Keratinocyte (primary cell): Measurements from ENCODE around the gene ALOX15. TPM values are rescaled to one million over a fixed set of nuclear protein-coding genes. Genes with fewer than 3 reads are reported as not detected.
"Not testable (repeated sequence)": the region's sequence is repeated elsewhere in the genome, so short reads cannot be mapped to it uniquely, and the experiment has no call there.

ENCODE experiments used
- DNase-seq: peaks from one replicate; pipeline ENCODE4 v3.0.0-alpha.2; 2011; ENCODE audit warnings: low read depth, missing footprints, low spot score
- FAIRE-seq: peaks from 2 replicates; lab custom pipeline; 2011; peaks lifted over from hg19 to GRCh38; lab: Jason Lieb, UNC
- H2AFZ ChIP-seq: 2 replicates; pipeline ENCODE4 v1.6.0; 2012; ENCODE audit warnings: low read length, control low read depth, inconsistent platforms; ENCODE audit not compliant: control insufficient read depth
- H3K27ac ChIP-seq: 2 replicates; pipeline ENCODE4 v1.5.1; 2011; ENCODE audit warnings: low read length; ENCODE audit not compliant: control insufficient read depth, insufficient read depth
- H3K27me3 ChIP-seq: 3 replicates; pipeline ENCODE4 v1.6.0; 2011; ENCODE audit warnings: low read length; ENCODE audit not compliant: control insufficient read depth, insufficient read depth; ENCODE audit errors: extremely low read depth
- H3K36me3 ChIP-seq, 2 experiments: 2 replicates in 1 of 2; 3 replicates in 1 of 2; pipeline ENCODE4 v1.5.1; 2011; ENCODE audit warnings: low read length in 2 of 2, mild to moderate bottlenecking in 1 of 2; ENCODE audit not compliant: control insufficient read depth in 2 of 2, insufficient read depth in 2 of 2; ENCODE audit errors: extremely low read depth in 1 of 2
- H3K4me1 ChIP-seq: 3 replicates; pipeline ENCODE4 v1.5.1; 2011; ENCODE audit warnings: low read length; ENCODE audit not compliant: control insufficient read depth, insufficient read depth; ENCODE audit errors: extremely low read depth
- H3K4me2 ChIP-seq: 3 replicates; pipeline ENCODE4 v1.6.0; 2011; ENCODE audit warnings: low read depth, low read length; ENCODE audit not compliant: control insufficient read depth, insufficient read depth; ENCODE audit errors: extremely low read depth
- H3K4me3 ChIP-seq, 3 experiments: fragments of 200-600 bp in 1 of 3; sonication (generic) in 1 of 3; 2 replicates in 2 of 3; 3 replicates in 1 of 3; pipeline ENCODE4 v1.5.1; 2011 to 2016; ENCODE audit warnings: low read length in 3 of 3, mild to moderate bottlenecking in 3 of 3, control low read depth in 2 of 3, inconsistent platforms in 1 of 3, low read depth in 1 of 3, mixed read lengths in 1 of 3, mixed run types in 1 of 3, moderate library complexity in 1 of 3; ENCODE audit not compliant: control insufficient read depth in 2 of 3, insufficient read depth in 2 of 3; ENCODE audit errors: extremely low read depth in 1 of 3
- H3K79me2 ChIP-seq: 2 replicates; pipeline ENCODE4 v1.6.0; 2012; ENCODE audit warnings: low read length; ENCODE audit not compliant: control insufficient read depth, insufficient read depth
- H3K9ac ChIP-seq: 3 replicates; pipeline ENCODE4 v1.6.0; 2011; ENCODE audit warnings: low read length; ENCODE audit not compliant: control insufficient read depth, insufficient read depth; ENCODE audit errors: extremely low read depth
- H3K9me1 ChIP-seq: 3 replicates; pipeline ENCODE4 v1.6.0; 2011; ENCODE audit warnings: low read length; ENCODE audit not compliant: control insufficient read depth, insufficient read depth; ENCODE audit errors: extremely low read depth
- H3K9me3 ChIP-seq: 2 replicates; pipeline ENCODE4 v1.5.1; 2012; ENCODE audit warnings: low read depth, low read length; ENCODE audit not compliant: control insufficient read depth
- H4K20me1 ChIP-seq: 3 replicates; pipeline ENCODE4 v1.6.0; 2011; ENCODE audit warnings: low read length; ENCODE audit not compliant: control insufficient read depth, insufficient read depth; ENCODE audit errors: extremely low read depth
- EZH2 ChIP-seq: IDR thresholded peaks from one replicate; pipeline ENCODE4 v1.6.1; 2012; ENCODE audit warnings: inconsistent platforms, mild to moderate bottlenecking, low read length, moderate library complexity
- dilution Hi-C: fragments of 300-500 bp; cut with MboI; formaldehyde crosslinking; loops from one replicate; pipeline ENCODE4 v1.7.0; 2020; ENCODE audit warnings: low sequenced_read_pairs; ENCODE audit not compliant: extremely low pct_ligation_motif_present
- polyA plus RNA-seq, 5 experiments: library from polyadenylated mRNA; depleted of rRNA in 3 of 5; stranded (reverse) in 3 of 5; stranded (forward) in 1 of 5; unstranded in 1 of 5; fragments of >200 nt; gene quantifications; 1 replicate in 1 of 5; 2 replicates in 3 of 5; 3 replicates in 1 of 5; pipeline versions ENCODE4 v1.2.1 to v1.2.3, GENCODE V29; 2011 to 2012; ENCODE audit warnings: missing spikeins in 2 of 5, low read depth in 1 of 5, low replicate concordance in 1 of 5
- TF ChIP-seq, protein P1 (sequence below), 3 experiments: IDR thresholded peaks in 1 of 3; conservative IDR thresholded peaks in 1 of 3; optimal IDR thresholded peaks in 1 of 3; 2 replicates in 2 of 3; 3 replicates in 1 of 3; pipeline versions ENCODE3 to v1.5.1; 2011; ENCODE audit warnings: low read length in 3 of 3, mild to moderate bottlenecking in 3 of 3, moderate library complexity in 2 of 3, control low read depth in 1 of 3, inconsistent platforms in 1 of 3; ENCODE audit not compliant: insufficient read depth in 2 of 3; ENCODE audit errors: extremely low read depth in 1 of 3

Gene ALOX15
- polyA plus RNA-seq, 1 donor (not counting 4 experiments of a cell fraction or from before 2014, with no cell fraction given): 0.04 TPM

GRCh38 chr17:4683739-4684138 lies 42.3 kb upstream of the ALOX15 start:
- H2AFZ ChIP-seq, dilution Hi-C loops, H4K20me1 ChIP-seq, H3K9me1 ChIP-seq, H3K27ac ChIP-seq, H3K4me3 ChIP-seq, H3K9me3 ChIP-seq, H3K9ac ChIP-seq, DNase-seq, FAIRE-seq, H3K27me3 ChIP-seq, H3K4me2 ChIP-seq: not testable (repeated sequence)
- peaks cover 16% of the 10 kb centered on the region for H3K79me2 ChIP-seq
- H3K36me3 ChIP-seq: peaks cover 12 to 23% of the 10 kb centered on the region in 2 experiments
- H3K4me1 ChIP-seq: peaks cover 22% of the 10 kb centered on the region

- dilution Hi-C loops: no loop called here
- Histone ChIP-seq H3K9me3 (no peaks in the 10 kb centered on the region), H3K9ac (no peak overlapping the region), H3K9me1 (no peaks in the 10 kb centered on the region), H3K4me1 (peaks cover 29% of the 10 kb centered on the region), H3K79me2 (no peaks in the 10 kb centered on the region), H4K20me1 (peaks cover 2% of the 10 kb centered on the region), H3K27ac (peak overlapping the region; percentile 34), H3K27me3 (no peaks in the 10 kb centered on the region), H2AFZ (no peak overlapping the region), H3K36me3 (peaks cover 23 to 37% of the 10 kb centered on the region in 2 experiments), H3K4me2 (peak overlapping the region; percentile 30), H3K4me3 (no peak overlapping the region)
- no peak for DNase-seq
- TF ChIP-seq, protein P1, sequence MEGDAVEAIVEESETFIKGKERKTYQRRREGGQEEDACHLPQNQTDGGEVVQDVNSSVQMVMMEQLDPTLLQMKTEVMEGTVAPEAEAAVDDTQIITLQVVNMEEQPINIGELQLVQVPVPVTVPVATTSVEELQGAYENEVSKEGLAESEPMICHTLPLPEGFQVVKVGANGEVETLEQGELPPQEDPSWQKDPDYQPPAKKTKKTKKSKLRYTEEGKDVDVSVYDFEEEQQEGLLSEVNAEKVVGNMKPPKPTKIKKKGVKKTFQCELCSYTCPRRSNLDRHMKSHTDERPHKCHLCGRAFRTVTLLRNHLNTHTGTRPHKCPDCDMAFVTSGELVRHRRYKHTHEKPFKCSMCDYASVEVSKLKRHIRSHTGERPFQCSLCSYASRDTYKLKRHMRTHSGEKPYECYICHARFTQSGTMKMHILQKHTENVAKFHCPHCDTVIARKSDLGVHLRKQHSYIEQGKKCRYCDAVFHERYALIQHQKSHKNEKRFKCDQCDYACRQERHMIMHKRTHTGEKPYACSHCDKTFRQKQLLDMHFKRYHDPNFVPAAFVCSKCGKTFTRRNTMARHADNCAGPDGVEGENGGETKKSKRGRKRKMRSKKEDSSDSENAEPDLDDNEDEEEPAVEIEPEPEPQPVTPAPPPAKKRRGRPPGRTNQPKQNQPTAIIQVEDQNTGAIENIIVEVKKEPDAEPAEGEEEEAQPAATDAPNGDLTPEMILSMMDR (optimal IDR thresholded peaks at IDR 0.05 in 1 of 3, IDR thresholded peaks at IDR 0.05 in 1 of 3, conservative IDR thresholded peaks at IDR 0.05 in 1 of 3; ENCODE audit: extremely low read depth in 1 of 3, insufficient read depth in 2 of 3, low read length in 3 of 3): no peak
- no peak for TF ChIP-seq EZH2
- peak; percentile 98 for FAIRE-seq
Measured at GRCh38 chr17:4679658-4680057, 38.2 kb upstream of the ALOX15 start.

DNA sequence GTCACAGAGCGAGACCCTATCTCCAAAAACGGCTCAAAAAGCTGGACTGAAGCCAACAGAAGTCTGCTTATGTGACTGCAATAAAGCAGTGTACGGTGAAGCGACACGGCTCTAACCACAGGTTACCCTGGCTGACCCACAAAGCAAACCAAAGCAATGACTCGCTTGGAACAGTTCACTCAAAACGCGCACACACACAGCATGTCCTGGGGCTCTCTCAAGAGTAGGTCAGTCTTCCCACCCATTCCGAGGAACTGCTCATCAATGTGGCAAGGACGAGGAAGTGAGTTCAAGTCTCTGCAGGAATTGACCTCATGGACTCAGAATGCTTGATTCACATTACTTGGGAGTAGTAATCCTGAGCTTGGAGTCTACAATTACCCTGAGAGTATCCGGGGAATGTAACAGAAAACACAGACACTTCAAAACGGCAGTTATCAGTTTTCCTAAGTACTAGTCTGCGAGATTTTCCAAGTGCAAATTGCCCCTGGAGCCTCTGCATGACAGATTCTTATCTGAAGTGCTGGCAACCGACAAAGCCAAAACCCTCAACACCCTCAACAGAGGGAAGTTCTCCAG lies 37.1 kb upstream of the ALOX15 start:
- Histone ChIP-seq H3K9ac (no peak overlapping the region), H3K4me3 (no peak overlapping the region), H3K4me2 (peak overlapping the region; percentile 30), H3K27ac (peak overlapping the region; percentile 34), H3K9me3 (no peaks in the 10 kb centered on the region), H3K27me3 (no peaks in the 10 kb centered on the region), H2AFZ (no peak overlapping the region), H4K20me1 (peaks cover 2% of the 10 kb centered on the region), H3K4me1 (peaks cover 29% of the 10 kb centered on the region), H3K9me1 (no peaks in the 10 kb centered on the region), H3K36me3 (peaks cover 33 to 47% of the 10 kb centered on the region in 2 experiments), H3K79me2 (no peaks in the 10 kb centered on the region)
- peak; percentile 95 for FAIRE-seq
- TF ChIP-seq EZH2: no peak
- TF ChIP-seq, protein P1 (optimal IDR thresholded peaks at IDR 0.05 in 1 of 3, IDR thresholded peaks at IDR 0.05 in 1 of 3, conservative IDR thresholded peaks at IDR 0.05 in 1 of 3; ENCODE audit: extremely low read depth in 1 of 3, insufficient read depth in 2 of 3, low read length in 3 of 3): no peak
- dilution Hi-C loops: no loop called here
- DNase-seq: peak; percentile 83
